Fibroblast of lung (primary cell): ENCODE measurements around the gene CP.

Experiments
- CTCF ChIP-seq, 2 donors: IDR thresholded peaks in 1 of 2; conservative IDR thresholded peaks in 1 of 2; 1 replicate in 1 of 2; 2 replicates in 1 of 2; pipeline ENCODE4 v1.5.1; 2011 to 2012; ENCODE audit warnings: low read length in 2 of 2, control low read depth in 1 of 2, inconsistent platforms in 1 of 2, low read depth in 1 of 2, mild to moderate bottlenecking in 1 of 2
- EZH2 ChIP-seq: IDR thresholded peaks from 2 replicates; pipeline ENCODE4 v1.5.1; 2012; ENCODE audit warnings: low read length, control low read depth, mild to moderate bottlenecking; ENCODE audit errors: missing control alignments

GRCh38 chr3:149231871-149232270 is 10.2 kb upstream of the CP start:
- TF ChIP-seq CTCF (conservative IDR thresholded peaks at IDR 0.05 in 1 of 2, IDR thresholded peaks at IDR 0.05 in 1 of 2; ENCODE audit: low read depth in 1 of 2, low read length in 2 of 2) (no peak), EZH2 (no peak)
